Measurements from ENCODE around the gene INTS3. TPM values are rescaled to one million over a fixed set of nuclear protein-coding genes. Genes with fewer than 3 reads are reported as not detected.
A peak's percentile ranks its signal among the peaks of the same experiment; 100 is the strongest.

INTS3 gene
- polyA plus RNA-seq, 4 donors: 77.5 to 158 (median 113) TPM

- no peak for DNase-seq (ENCODE audit: low read depth in 4 of 4, low spot score in 2 of 4)
Measured at GRCh38 chr1:153794624-153795329, 66.9 kb downstream of the INTS3 start.

GRCh38 chr1:153795330-153795837 lies 67.5 kb downstream of the INTS3 start:
- DNase-seq (ENCODE audit: low read depth in 4 of 4, low spot score in 2 of 4): no peak

- DNase-seq (ENCODE audit: low read depth in 4 of 4, low spot score in 2 of 4): no peak
Measured at GRCh38 chr1:153795934-153796785, 68.3 kb downstream of the INTS3 start.

GRCh38 chr1:153796786-153797659 lies 69.2 kb downstream of the INTS3 start:
- DNase-seq (ENCODE audit: low read depth in 4 of 4, low spot score in 2 of 4): peak in 2 of 4 donors; percentile 51 to 60

GRCh38 chr1:153798468-153798780 lies 70.6 kb downstream of the INTS3 start:
- DNase-seq (ENCODE audit: low read depth in 4 of 4, low spot score in 2 of 4): no peak

- no peak for DNase-seq (ENCODE audit: low read depth in 4 of 4, low spot score in 2 of 4)
Measured at GRCh38 chr1:153799016-153799415, 71.2 kb downstream of the INTS3 start.

GRCh38 chr1:153799566-153800465 lies 72.0 kb downstream of the INTS3 start:
- no peak for DNase-seq (ENCODE audit: low read depth in 4 of 4, low spot score in 2 of 4)

- DNase-seq (ENCODE audit: low read depth in 4 of 4, low spot score in 2 of 4): no peak
Measured at GRCh38 chr1:153800516-153800915, 72.7 kb downstream of the INTS3 start.

- no peak for DNase-seq (ENCODE audit: low read depth in 4 of 4, low spot score in 2 of 4)
Measured at GRCh38 chr1:153801028-153801625, 73.3 kb downstream of the INTS3 start.

GRCh38 chr1:153801786-153802697 lies 74.2 kb downstream of the INTS3 start:
- DNase-seq (ENCODE audit: low read depth in 4 of 4, low spot score in 2 of 4): no peak

- DNase-seq (ENCODE audit: low read depth in 4 of 4, low spot score in 2 of 4): no peak
Measured at GRCh38 chr1:153803470-153804056, 75.7 kb downstream of the INTS3 start.

- DNase-seq (ENCODE audit: low read depth in 4 of 4, low spot score in 2 of 4): no peak
Measured at GRCh38 chr1:153804112-153804511, 76.3 kb downstream of the INTS3 start.

GRCh38 chr1:153805042-153805745 lies 77.3 kb downstream of the INTS3 start:
- no peak for DNase-seq (ENCODE audit: low read depth in 4 of 4, low spot score in 2 of 4)

- DNase-seq (ENCODE audit: low read depth in 4 of 4, low spot score in 2 of 4): no peak
Measured at GRCh38 chr1:153805886-153806719, 78.3 kb downstream of the INTS3 start.

- no peak for DNase-seq (ENCODE audit: low read depth in 4 of 4, low spot score in 2 of 4)
Measured at GRCh38 chr1:153816283-153816889, 88.5 kb downstream of the INTS3 start.

GRCh38 chr1:153818876-153819275 lies 91.0 kb downstream of the INTS3 start:
- no peak for DNase-seq (ENCODE audit: low read depth in 4 of 4, low spot score in 2 of 4)
